Daoy (cell line): ENCODE data around the gene EXOC2. TPM values are rescaled to one million over a fixed set of nuclear protein-coding genes. Genes with fewer than 3 reads are reported as not detected.

Experiments used
- DNase-seq: peaks from one replicate; pipeline ENCODE4 v3.0.0-alpha.2; 2015; ENCODE audit warnings: low read depth
- total RNA-seq: library from RNA; depleted of rRNA; stranded (reverse); fragments of >200 nt; shearing (Covaris generic); gene quantifications from 2 replicates; pipeline ENCODE4 v1.2.3, GENCODE V29; 2014

EXOC2 gene
- total RNA-seq, 1 experiment from 2014 or later: 46.2 TPM

DNA sequence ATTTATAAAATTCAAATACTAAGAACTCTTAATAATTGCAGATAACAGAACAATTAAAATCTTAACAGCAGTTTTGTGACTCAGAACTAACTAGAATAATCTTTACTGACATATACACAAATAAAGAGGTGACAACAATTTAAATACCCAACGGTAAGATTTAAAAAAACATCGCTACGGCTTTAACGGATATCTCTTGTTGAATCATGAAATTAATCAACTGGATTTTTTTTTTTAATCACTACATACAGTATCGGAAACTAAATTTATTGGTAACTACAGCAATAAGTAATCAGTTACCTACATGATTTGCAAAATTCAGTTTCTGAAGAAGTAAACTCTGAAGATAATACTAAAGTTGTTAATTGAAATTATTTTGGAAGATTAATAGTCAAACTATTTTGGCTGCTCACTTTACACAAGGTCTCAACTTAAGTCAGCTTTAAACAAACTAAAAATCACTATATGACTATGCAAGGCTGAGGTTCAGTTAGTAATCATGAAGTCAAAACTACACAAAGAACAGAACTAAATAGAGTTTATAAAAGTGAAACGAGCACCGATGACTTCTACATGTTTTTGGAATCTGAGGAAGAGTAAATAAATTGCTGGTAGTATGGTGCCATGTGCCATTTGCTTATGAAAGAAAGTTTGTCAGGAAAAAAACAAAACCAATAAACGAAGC is 164.8 kb downstream of the EXOC2 start:
- DNase-seq: no peak

GRCh38 chr6:524803-525202 is 168.1 kb downstream of the EXOC2 start:
- DNase-seq: no peak

- no peak for DNase-seq
Measured at GRCh38 chr6:520820-521219, 172.1 kb downstream of the EXOC2 start.

GRCh38 chr6:518218-518617 is 174.7 kb downstream of the EXOC2 start:
- no peak for DNase-seq

DNA sequence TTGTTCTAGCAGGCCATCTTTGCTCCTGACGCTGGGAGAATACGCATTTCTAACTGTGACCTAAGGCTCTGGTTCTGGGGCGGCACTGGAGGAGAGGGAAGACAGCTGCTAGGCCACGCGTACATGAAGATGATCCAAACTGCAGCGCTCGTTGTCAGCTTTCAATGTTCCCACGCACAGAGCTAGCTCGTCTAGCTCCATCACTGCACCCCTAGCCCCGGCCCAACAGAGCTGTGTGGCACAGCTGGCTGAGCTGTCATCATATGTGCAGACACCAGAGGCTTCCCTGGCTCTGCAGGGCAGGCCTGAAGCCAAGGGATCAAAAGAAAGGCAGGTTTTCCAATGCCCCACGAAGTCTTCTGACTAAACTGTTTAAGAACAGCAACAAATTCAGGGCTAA is 176.7 kb downstream of the EXOC2 start:
- no peak for DNase-seq

- DNase-seq: no peak
Measured at GRCh38 chr6:515267-515666, 177.7 kb downstream of the EXOC2 start.

DNA sequence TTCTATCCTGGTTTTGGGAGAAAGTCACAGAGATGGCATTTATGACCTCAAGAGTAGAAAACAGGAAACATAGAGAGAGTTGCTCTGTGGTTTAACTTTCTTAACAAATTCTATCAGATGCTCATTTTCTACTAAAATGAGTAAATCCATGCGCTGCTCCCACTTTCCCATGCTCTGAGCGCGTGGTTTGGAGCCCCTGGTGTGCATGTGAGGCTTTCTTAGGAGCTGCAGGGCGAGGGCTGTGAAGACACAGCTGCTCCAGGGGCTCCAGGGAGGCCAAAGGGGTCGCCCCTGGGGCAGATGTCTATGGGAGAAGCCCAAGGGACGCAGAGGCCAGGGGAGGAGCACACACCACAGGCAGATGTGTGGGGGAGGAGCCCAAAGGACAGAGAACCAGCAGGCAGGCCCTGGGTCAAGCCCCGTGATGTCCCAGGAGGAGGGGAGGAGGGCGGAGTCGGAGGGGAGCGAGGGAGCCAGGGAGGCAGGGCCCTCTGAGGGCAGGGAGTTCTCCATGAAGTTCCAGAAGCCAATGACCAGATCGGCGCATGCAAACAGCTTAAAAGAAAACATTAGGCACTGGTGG is 178.5 kb downstream of the EXOC2 start:
- DNase-seq: no peak

GRCh38 chr6:513961-514360 is 179.0 kb downstream of the EXOC2 start:
- no peak for DNase-seq

- DNase-seq: no peak
Measured at GRCh38 chr6:513058-513457, 179.9 kb downstream of the EXOC2 start.

DNA sequence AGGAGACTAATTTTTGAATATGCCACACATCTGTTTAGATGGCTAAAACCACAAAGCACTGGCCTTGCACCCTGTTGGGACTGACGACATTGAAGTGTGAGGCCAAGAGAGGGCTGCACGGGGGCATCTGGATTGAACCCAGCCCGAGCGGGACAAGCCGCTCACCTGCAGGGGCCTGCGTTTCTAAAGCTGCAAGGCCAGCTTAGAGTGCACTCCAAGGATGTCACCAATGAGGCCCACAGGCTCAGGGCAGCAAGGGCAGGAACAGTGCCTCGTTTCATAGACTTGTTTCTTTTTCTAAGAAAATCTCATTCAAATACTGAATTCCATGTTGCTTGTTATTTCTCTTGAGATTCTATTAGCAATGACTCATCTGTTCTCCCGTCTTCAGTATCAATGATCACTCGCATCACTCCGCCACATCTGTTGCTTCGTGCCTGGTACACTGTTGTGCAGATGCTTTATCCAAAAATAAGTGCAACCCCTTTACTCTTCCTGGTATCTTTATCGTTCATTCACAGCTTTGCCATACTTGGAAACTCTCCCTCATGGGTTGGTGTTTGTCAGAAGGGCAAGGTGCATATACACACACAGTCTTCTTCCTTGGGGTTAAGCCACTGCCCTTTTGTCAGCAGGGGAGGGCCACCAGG is 181.3 kb downstream of the EXOC2 start:
- DNase-seq: no peak

DNA sequence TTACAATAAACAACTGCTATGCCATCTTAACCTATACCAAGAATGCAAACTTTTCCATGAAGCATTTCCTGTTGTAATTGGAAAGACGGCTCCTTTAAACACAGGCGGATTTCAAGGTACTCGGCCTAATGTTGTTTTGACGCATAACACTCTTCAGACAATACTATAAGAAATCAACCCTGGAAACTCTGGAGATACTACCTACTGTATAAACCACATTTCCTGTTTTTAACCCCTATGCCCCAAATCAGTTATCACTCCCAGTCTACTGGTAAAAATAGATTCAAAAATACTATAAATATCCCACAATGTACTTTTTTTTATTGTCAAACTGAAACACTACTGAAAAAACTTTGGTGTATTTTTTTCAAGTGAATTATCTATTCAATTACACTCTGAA is 183.3 kb downstream of the EXOC2 start:
- no peak for DNase-seq

GRCh38 chr6:508614-509013 is 184.3 kb downstream of the EXOC2 start:
- no peak for DNase-seq

DNA sequence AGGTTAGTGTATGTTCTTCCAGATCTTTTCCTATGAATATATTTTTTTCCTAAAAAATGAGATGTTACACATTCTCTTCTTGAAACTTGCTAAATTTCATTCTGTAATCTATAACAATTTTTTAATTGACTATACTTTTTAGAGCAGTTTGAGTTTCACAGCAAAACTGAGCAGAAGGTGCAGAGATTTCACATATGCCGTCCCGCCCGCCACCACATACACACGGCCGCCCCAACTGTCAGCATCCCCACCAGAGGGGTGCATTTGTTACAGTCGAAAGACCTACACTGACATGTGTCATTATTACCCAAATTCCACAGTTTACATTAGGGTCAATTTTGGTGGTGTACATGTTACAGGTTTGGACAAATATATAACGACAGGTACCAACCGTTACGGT is 184.9 kb downstream of the EXOC2 start:
- DNase-seq: no peak

GRCh38 chr6:506920-507622 is 185.9 kb downstream of the EXOC2 start:
- DNase-seq: no peak

DNA sequence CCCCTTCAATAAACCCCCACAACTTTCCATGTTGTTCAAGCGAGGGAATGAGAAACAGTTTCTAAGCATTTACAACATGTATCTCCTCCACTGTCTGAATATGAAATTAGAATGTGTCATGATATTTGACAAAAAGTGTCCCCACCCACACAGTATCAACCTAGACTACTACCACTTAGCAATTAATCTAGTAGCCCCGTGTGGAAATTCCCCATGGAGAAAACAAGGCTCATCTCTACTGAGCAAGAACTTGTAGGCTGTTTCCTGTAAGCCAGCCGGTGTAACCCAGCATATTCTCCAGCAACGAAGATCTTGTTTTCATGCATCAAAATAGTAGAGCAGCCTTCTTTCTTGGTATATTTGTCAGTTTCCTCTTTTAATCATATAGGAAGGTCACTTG is 186.4 kb downstream of the EXOC2 start:
- no peak for DNase-seq

DNA sequence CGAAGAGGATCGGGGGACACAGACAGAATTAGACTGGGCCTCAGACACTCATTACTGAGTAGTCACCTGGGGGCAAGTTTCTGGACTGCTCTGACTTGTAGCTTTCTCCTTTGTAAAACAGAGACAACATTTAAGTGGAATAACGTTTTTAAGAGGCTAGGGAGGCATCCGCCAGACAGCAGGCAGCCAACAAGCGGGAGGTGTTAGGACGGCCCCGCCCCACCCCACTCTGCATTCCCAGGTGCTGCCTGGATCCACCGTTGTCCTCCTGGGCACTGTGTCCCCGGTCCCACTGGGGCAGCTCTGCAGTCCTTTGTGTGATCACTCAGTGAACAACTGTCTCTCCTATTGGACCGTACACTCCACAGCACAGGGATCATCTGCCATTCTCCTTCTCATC is 187.6 kb downstream of the EXOC2 start:
- DNase-seq: no peak

- DNase-seq: no peak
Measured at GRCh38 chr6:504446-504980, 188.4 kb downstream of the EXOC2 start.

- no peak for DNase-seq
Measured at GRCh38 chr6:503610-504362, 189.2 kb downstream of the EXOC2 start.

DNA sequence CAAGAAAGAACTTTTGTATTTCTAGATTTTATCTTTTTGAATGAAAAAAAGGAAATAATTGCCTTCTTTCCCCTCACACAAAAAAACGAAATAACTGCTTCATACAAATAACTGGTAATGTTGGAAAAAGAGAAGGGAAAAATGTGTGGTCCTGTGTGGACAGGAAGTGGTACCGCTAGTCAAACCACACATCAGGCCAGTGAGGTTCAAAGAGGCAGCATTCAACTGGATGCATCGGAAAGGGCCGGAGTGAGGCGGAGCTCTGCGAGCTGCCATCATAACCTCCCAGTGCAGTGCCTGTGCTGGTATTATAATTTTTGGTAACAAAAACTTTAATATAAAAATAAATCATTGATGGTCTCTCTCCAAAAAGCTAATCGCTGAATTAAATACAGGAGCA is 190.2 kb downstream of the EXOC2 start:
- no peak for DNase-seq

- peak; percentile 36 for DNase-seq
Measured at GRCh38 chr6:501891-502601, 190.9 kb downstream of the EXOC2 start.

- no peak for DNase-seq
Measured at GRCh38 chr6:499617-500016, 193.3 kb downstream of the EXOC2 start.
